NCI-H82 treated with DMSO at 0.1 percent for 48 hours (cell line): Measurements from ENCODE around the gene ST6GALNAC4.

ENCODE experiments used
- DNase-seq: peaks from one replicate; lab custom pipeline; 2025; ENCODE audit not compliant: unreplicated experiment; lab: John Stamatoyannopoulos, UW

Gene ST6GALNAC4

GRCh38 chr9:127931092-127931881 is 14.4 kb upstream of the ST6GALNAC4 start:
- no peak for DNase-seq

- peak; percentile 14 for DNase-seq
Observed at GRCh38 chr9:127930231-127931091, 13.6 kb upstream of the ST6GALNAC4 start, which contains the start of gene PIP5KL1. Gene PIP5KL1, minus strand, starts transcription at chr9:127930777. Its CDS starts 25 bp downstream, at chr9:127930752.

- DNase-seq = no peak
Observed at GRCh38 chr9:127929625-127929979, 12.8 kb upstream of the ST6GALNAC4 start.

- DNase-seq = no peak
Observed at GRCh38 chr9:127928676-127929624, 12.1 kb upstream of the ST6GALNAC4 start.

- DNase-seq = no peak
Observed at GRCh38 chr9:127927988-127928675, 11.3 kb upstream of the ST6GALNAC4 start.

- no peak for DNase-seq
Observed at GRCh38 chr9:127927201-127927987, 10.6 kb upstream of the ST6GALNAC4 start.

GRCh38 chr9:127926906-127927200 is 10.0 kb upstream of the ST6GALNAC4 start:
- no peak for DNase-seq

GRCh38 chr9:127925959-127926905 is 9.4 kb upstream of the ST6GALNAC4 start:
- DNase-seq = no peak

GRCh38 chr9:127924736-127925444 is 8.0 kb upstream of the ST6GALNAC4 start:
- no peak for DNase-seq

- DNase-seq = no peak
Observed at GRCh38 chr9:127923771-127924170, 6.9 kb upstream of the ST6GALNAC4 start.

- DNase-seq = no peak
Observed at GRCh38 chr9:127923046-127923445, 6.2 kb upstream of the ST6GALNAC4 start.

GRCh38 chr9:127921557-127922120 is 4.8 kb upstream of the ST6GALNAC4 start:
- no peak for DNase-seq

GRCh38 chr9:127920794-127921193 is 4.0 kb upstream of the ST6GALNAC4 start:
- no peak for DNase-seq

GRCh38 chr9:127919253-127919815 is 2.5 kb upstream of the ST6GALNAC4 start:
- DNase-seq = no peak

- no peak for DNase-seq
Observed at GRCh38 chr9:127918183-127919107, 1.6 kb upstream of the ST6GALNAC4 start.

GRCh38 chr9:127917603-127918002 is 762 bp upstream of the ST6GALNAC4 start:
- no peak for DNase-seq
